Posterior vena cava (tissue), 2 donors: ENCODE results near the gene SLC25A11. TPM values are rescaled to one million over a fixed set of nuclear protein-coding genes. Genes with fewer than 3 reads are reported as not detected.

Experiments used
- DNase-seq: peaks from one replicate; pipeline ENCODE4 v3.0.0-alpha.2; 2020; ENCODE audit warnings: low spot score
- intact Hi-C, 2 donors: fragments of 100-400 bp; cut with DNase I; formaldehyde crosslinking; loops; one replicate each; pipeline versions ENCODE4 v1.14.1 to v1.14.2; 2022 to 2023
- long read RNA-seq, 2 donors: library from polyadenylated mRNA; unstranded; transcript quantifications; one replicate each; pipeline ENCODE4 v2.0.0, GENCODE V29; 2020 to 2021
- total RNA-seq, 2 donors: library from RNA; stranded (reverse); fragmentation: NEBNext Ultra II Directional; extraction: Animal tissue kit (Norgen Biotek cat#: 25700); gene quantifications; one replicate each; pipeline ENCODE4 v1.2.1, GENCODE V29; 2021
- donor health status: DM: yes; HTN: yes; CAD: no.
- donor health status: DM: yes; HTN: yes; CAD: no.

SLC25A11 gene
- 10 to 100 TPM; 33.0 to 43.7 TPM for total RNA-seq
- long read RNA-seq, donor 1, transcript SLC25A11-201 (8 exons, 1,897 nt): major isoform, 51 of 58 reads
- long read RNA-seq, donor 1, partial matches to known transcripts: 3 of 58 reads
- long read RNA-seq, donor 1, other reads (novel, unspliced or antisense): 3 of 58 reads
- long read RNA-seq, donor 2, transcript SLC25A11-201 (8 exons, 1,897 nt): major isoform, 351 of 376 reads
- long read RNA-seq, donor 2, partial matches to known transcripts: 1 of 376 reads
- long read RNA-seq, donor 2, other reads (novel, unspliced or antisense): 24 of 376 reads

- peak; percentile 99 for DNase-seq
- intact Hi-C loops: no loop called here
Measured at GRCh38 chr17:4939796-4940554, at the start of gene SLC25A11, which contains the start of gene RNF167. TSS of gene SLC25A11 (minus strand) at chr17:4940046. CDS start at chr17:4939910, 136 bp downstream. TSS of gene RNF167 (plus strand) at chr17:4940268. CDS start at chr17:4940910, 642 bp downstream.

DNA sequence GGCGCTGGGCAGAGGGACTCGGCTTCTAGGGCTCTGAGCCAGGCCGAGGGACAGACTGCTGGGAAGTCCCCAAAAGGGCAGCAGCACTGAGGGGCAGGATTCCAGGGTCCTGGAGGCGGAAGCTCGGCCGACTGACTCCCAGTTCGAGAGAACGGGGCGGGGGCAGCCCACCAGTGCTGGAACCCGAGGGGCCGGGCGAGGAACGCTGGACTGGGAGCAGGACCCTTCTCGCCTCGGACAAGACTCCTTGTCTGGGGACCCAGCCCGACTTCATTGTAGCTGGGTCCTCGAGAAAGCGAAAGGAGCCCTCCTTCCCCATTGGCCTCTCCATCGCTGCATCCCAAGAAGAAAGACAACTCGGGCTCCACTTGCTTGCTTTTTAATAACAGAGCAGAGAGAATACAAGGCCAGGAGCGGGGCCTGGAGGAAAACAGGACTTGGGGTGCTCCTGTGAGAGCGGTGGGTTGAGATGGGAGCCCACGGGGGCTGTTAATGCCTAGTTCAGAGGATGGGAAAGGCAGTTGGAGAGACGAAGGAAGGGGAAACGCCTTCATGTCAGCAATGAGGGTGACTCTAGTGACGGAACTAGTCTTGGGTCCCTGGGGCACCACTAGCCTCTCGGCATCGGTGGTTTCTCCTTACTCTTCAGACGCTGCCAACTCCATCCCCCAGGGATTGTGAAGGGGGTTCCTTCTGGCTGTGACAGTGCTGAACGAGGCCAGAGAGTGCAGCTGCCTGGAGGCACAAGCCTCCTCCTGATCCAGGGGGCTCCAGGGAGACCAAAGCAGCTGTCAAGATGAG lies 48.1 kb upstream of the SLC25A11 start:
- DNase-seq: no peak

GRCh38 chr17:4986951-4987766 lies 47.3 kb upstream of the SLC25A11 start, which contains the start of gene CAMTA2:
TSS of gene CAMTA2 (minus strand) at chr17:4987675. CDS start at chr17:4986222, 1,453 bp downstream.
- peak; percentile 97 for DNase-seq
- intact Hi-C loops: no loop called here

More for the DNA sequence above, 48.1 kb upstream of the SLC25A11 start:
- intact Hi-C loops: no loop called here

- no peak for DNase-seq
- intact Hi-C loops: no loop called here
Measured at GRCh38 chr17:4986403-4986802, 46.6 kb upstream of the SLC25A11 start.

- DNase-seq: no peak
- intact Hi-C loops: no loop called here
Measured at GRCh38 chr17:4982305-4982704, 42.5 kb upstream of the SLC25A11 start.

DNA sequence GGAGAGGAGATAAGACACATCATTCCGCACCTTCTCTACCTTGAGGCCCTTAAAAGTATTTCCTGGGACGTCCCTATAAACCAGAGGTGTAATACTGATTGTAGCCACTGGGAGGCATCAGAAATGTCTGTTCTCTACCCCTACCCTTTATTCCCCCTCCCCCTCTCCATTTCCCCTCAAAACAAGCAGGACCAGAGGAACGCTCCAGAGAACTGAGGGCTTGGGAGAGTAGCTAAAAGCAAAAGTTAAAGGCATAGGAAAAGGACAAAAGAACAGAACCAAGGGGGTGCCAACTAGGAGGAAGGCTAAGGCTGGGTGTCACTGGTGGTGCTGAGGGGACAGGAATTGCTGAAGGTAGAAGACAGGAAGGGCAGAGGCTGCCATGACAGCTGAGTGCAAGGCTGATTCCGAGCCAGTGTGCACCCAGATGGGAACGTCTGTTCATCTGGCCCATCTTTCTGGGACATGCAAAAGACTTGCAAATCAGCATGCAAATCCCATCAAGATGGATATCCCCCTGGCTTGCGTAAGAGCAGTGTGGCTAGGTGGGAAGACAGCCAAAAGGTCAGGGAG lies 40.9 kb upstream of the SLC25A11 start:
- intact Hi-C loops: no loop called here
- no peak for DNase-seq

GRCh38 chr17:4978726-4979125 lies 38.9 kb upstream of the SLC25A11 start:
- no peak for DNase-seq
- intact Hi-C loops: no loop called here

GRCh38 chr17:4974115-4974670 lies 34.3 kb upstream of the SLC25A11 start:
- intact Hi-C loops: no loop called here
- DNase-seq: no peak

- intact Hi-C loops: no loop called here
- no peak for DNase-seq
Measured at GRCh38 chr17:4973256-4974114, 33.6 kb upstream of the SLC25A11 start.

GRCh38 chr17:4972752-4973151 lies 32.9 kb upstream of the SLC25A11 start:
- intact Hi-C loops: no loop called here
- no peak for DNase-seq

DNA sequence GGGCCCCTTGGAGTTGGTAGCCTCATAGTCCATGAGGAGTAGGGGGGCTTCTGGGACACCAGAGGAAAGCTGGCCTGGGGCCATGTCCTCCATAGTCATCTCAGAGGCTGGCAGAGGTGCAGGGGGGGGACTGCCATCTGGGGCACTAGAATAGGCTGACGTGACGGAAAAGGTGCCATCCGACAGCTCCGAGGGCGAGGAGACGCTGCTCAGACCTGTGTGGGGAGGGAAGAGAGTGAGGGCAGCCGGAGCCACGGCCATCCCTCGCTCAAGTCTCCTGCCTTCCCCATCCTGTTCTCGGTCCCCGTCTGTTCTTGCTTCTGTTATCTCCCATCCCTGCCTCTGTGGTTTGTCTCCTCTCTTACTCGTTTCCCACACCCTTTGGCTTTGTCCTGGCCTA lies 32.5 kb upstream of the SLC25A11 start:
- DNase-seq: no peak
- intact Hi-C loops: no loop called here

DNA sequence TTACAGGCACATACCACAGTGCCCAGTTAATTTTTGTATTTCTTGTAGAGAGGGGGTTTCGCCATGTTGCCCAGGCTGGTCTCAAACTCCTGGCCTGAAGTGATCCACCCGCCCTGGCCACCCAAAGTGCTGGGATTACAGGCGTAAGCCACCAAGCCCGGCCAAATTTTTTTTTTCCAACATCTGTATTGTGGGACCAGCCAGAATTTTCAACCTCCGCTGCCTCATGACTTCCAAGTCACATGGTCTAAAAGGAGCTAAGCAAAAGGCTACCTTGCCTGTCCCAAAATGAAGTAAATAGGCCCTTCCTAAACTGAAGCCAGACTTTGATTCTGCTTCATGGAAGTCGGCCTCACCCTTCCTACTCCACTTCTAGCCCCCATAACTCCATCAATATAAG lies 32.0 kb upstream of the SLC25A11 start:
- intact Hi-C loops: no loop called here
- no peak for DNase-seq

- intact Hi-C loops: no loop called here
Measured at GRCh38 chr17:4970273-4970672, 30.4 kb upstream of the SLC25A11 start.

GRCh38 chr17:4969551-4970173 lies 29.8 kb upstream of the SLC25A11 start:
- no peak for DNase-seq
- intact Hi-C loops: no loop called here

More at GRCh38 chr17:4970273-4970672, 30.4 kb upstream of the SLC25A11 start:
- no peak for DNase-seq

DNA sequence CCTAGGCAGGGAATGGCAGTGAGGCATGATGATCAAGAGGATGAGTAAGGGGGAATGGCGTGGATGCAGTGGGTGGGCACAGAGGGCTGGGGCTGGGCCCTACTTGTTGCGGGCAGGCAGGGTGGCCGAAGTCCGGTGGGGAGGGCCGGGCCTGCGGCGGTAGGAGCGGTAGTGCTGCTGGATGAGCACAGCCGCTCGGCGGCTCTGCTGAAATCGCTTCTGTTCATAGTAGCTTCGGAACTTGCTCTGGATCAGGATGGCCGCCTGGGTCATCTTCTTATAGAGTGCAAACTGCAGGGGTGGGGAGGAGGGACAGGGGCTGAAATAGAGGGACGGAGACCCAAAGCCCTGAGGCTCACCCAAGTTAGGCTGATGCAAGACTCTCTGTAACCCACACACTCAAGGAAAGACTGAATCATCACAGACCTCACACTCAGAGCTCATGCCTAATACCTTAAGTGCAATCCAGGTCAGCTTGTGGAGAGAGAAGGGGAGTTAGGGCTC lies 29.3 kb upstream of the SLC25A11 start:
- no peak for DNase-seq

GRCh38 chr17:4968486-4969046 lies 28.7 kb upstream of the SLC25A11 start:
- intact Hi-C loops: no loop called here
- no peak for DNase-seq

More for the DNA sequence above, 29.3 kb upstream of the SLC25A11 start:
- intact Hi-C loops: no loop called here
